Measurements from ENCODE around the gene IPO8.

- TF ChIP-seq CTCF (conservative IDR thresholded peaks at IDR 0.05) = no peak
- no peak for TF ChIP-seq EZH2 (IDR thresholded peaks at IDR 0.05; ENCODE audit: low read depth)
Measured at GRCh38 chr12:30678221-30678620, 17.4 kb downstream of the IPO8 start.
